Ovary (tissue), 9 donors: Measurements from ENCODE around the gene ARHGAP10. TPM values are rescaled to one million over a fixed set of nuclear protein-coding genes. Genes with fewer than 3 reads are reported as not detected.

Source experiments
- DNase-seq, 5 donors: peaks; one replicate each; pipeline ENCODE4 v3.0.0-alpha.2; 2019 to 2020
- H3K27ac ChIP-seq, 2 donors: fragments of 200-600 bp; one replicate each; pipeline versions ENCODE4 v1.5.1 to v1.8.0; 2019 to 2022
- H3K27me3 ChIP-seq: fragments of 200-600 bp; one replicate; pipeline ENCODE4 v1.8.0; 2022
- H3K36me3 ChIP-seq: fragments of 200-600 bp; sonication (generic); one replicate; pipeline ENCODE4 v1.5.1; 2019
- H3K4me1 ChIP-seq: one replicate; pipeline ENCODE4 v1.8.1; 2013; ENCODE audit warnings: mild to moderate bottlenecking, moderate library complexity; ENCODE audit not compliant: insufficient read depth
- H3K4me3 ChIP-seq: fragments of 200-600 bp; sonication (generic); one replicate; pipeline ENCODE4 v1.5.1; 2017
- H3K9me3 ChIP-seq, 2 donors: fragments of 200-600 bp in 1 of 2; sonication (generic) in 1 of 2; one replicate each; pipeline versions ENCODE4 v1.5.1 to v1.8.1; 2013 to 2019; ENCODE audit warnings: mild to moderate bottlenecking in 1 of 2, moderate library complexity in 1 of 2
- CTCF ChIP-seq, 3 donors: fragments of 450-650 bp in 2 of 3; fragments of 200-600 bp in 1 of 3; IDR thresholded peaks; one replicate each; pipeline versions ENCODE4 v1.5.1 to v1.8.0; 2016 to 2022; ENCODE audit warnings: antibody characterized with exemption in 3 of 3, mild to moderate bottlenecking in 1 of 3
- EP300 ChIP-seq: sonication (generic); formaldehyde crosslinking; IDR thresholded peaks from one replicate; pipeline ENCODE4 v1.6.1; 2017; ENCODE audit warnings: antibody characterized with exemption
- POLR2A ChIP-seq: fragments of 450-650 bp; IDR thresholded peaks from one replicate; pipeline ENCODE4 v1.6.1; 2017; ENCODE audit warnings: antibody characterized with exemption, mild to moderate bottlenecking, moderate library complexity
- WGBS, 3 donors: extraction: QIAGEN DNeasy Blood & Tissue Kit in 1 of 3; methylation state at CpG; one replicate each; pipeline versions ENCODE4 v1.1.5 to v1.1.7; 2013 to 2017; 5-methylcytosine and 5-hydroxymethylcytosine counted together
- intact Hi-C, 4 donors: fragments of 100-400 bp; cut with DNase I; formaldehyde crosslinking; loops; one replicate each; pipeline versions ENCODE4 v1.11.0 to v1.15.1; 2022 to 2023
- polyA plus RNA-seq, 2 donors: library from polyadenylated mRNA; stranded (reverse); fragments of 200-250 nt in 1 of 2; fragments of 350-450 nt in 1 of 2; fragmentation: Illumina TruSeq in 1 of 2; extraction: RNeasy Lipid Tissue Mini Kit (QIAGEN cat#74804) in 1 of 2; gene quantifications; one replicate each; pipeline ENCODE4 v1.2.3, GENCODE V29; 2013 to 2014
- total RNA-seq, 7 donors: library from RNA; depleted of rRNA in 2 of 7; stranded (reverse); fragments of >200 nt in 2 of 7; fragmentation: NEBNext Ultra II Directional in 3 of 7; extraction: Animal tissue kit (Norgen Biotek cat#: 25700) in 3 of 7; gene quantifications; one replicate each; pipeline versions ENCODE4 v1.1.0 to v1.2.4, GENCODE V29; 2016 to 2023
- donor health status: DM: no; HTN: no; CAD: no; lungs with moderate emphysema.
- donor health status: DM: no; HTN: no; CAD: no.
- donor health status: Bipolar disorder and iron deficiency.
- donor health status: DM: yes; HTN: yes; CAD: no.
- donor health status: DM: no; HTN: no; CAD: no.
- donor health status: DM: yes; HTN: yes; CAD: no.

Gene ARHGAP10
- total and polyA plus RNA-seq, 9 donors = 37.1 to 76.7 (median 63.8) TPM

- H3K27ac ChIP-seq = no peak overlapping the region
Observed at GRCh38 chr4:147749811-147750321, 18.0 kb downstream of the ARHGAP10 start.

GRCh38 chr4:147753047-147753446 is 21.2 kb downstream of the ARHGAP10 start:
- no peaks in the 10 kb centered on the region for H3K9me3 ChIP-seq
- H3K36me3 ChIP-seq = no peaks in the 10 kb centered on the region
- H3K27me3 ChIP-seq = no peaks in the 10 kb centered on the region
- H3K4me1 ChIP-seq = peaks cover 19% of the 10 kb centered on the region
- H3K27ac ChIP-seq = peak overlapping the region in 1 of 2 donors; percentile 1
- no peak for DNase-seq
- TF ChIP-seq POLR2A (no peak), EP300 (no peak), CTCF (IDR thresholded peaks at IDR 0.05) (no peak)
- no peak overlapping the region for H3K4me3 ChIP-seq
- 35 to 49% (median 41%) methylated on average over 4 of the region's 4 CpGs for WGBS, 3 donors
- intact Hi-C loops = no loop called here

More at GRCh38 chr4:147749811-147750321, 18.0 kb downstream of the ARHGAP10 start:
- no peak for TF ChIP-seq EP300
- TF ChIP-seq POLR2A = no peak
- TF ChIP-seq CTCF (IDR thresholded peaks at IDR 0.05) = no peak
- Histone ChIP-seq H3K4me1 (peaks cover 12% of the 10 kb centered on the region), H3K4me3 (no peak overlapping the region), H3K27me3 (no peaks in the 10 kb centered on the region), H3K9me3 (no peaks in the 10 kb centered on the region), H3K36me3 (no peaks in the 10 kb centered on the region)
- no peak for DNase-seq
- WGBS, 3 donors = 65 to 69% (median 66%) methylated on average over 3 of the region's 3 CpGs
- intact Hi-C loops = no loop called here

- Histone ChIP-seq H3K27ac (peak overlapping the region; percentile 44 to 83), H3K4me1 (peaks cover 15% of the 10 kb centered on the region), H3K27me3 (no peaks in the 10 kb centered on the region), H3K36me3 (no peaks in the 10 kb centered on the region), H3K9me3 (no peaks in the 10 kb centered on the region), H3K4me3 (no peak overlapping the region)
- intact Hi-C loops = no loop called here
- 45 to 55% (median 52%) methylated on average over 3 of the region's 3 CpGs for WGBS, 3 donors
- DNase-seq = no peak
- TF ChIP-seq CTCF (IDR thresholded peaks at IDR 0.05) (no peak), POLR2A (no peak), EP300 (no peak)
Observed at GRCh38 chr4:147754037-147754445, 22.2 kb downstream of the ARHGAP10 start.

GRCh38 chr4:147755561-147756295 is 23.8 kb downstream of the ARHGAP10 start:
- Histone ChIP-seq H3K4me1 (peaks cover 20% of the 10 kb centered on the region), H3K9me3 (no peaks in the 10 kb centered on the region), H3K27ac (peak overlapping the region; percentile 74 to 83), H3K4me3 (peak overlapping the region; percentile 15), H3K27me3 (no peaks in the 10 kb centered on the region), H3K36me3 (no peaks in the 10 kb centered on the region)
- TF ChIP-seq CTCF (IDR thresholded peaks at IDR 0.05) (no peak), POLR2A (no peak), EP300 (no peak)
- intact Hi-C loops = no loop called here
- DNase-seq = peak in 3 of 5 donors; percentile 40 to 48 (median 43)
- WGBS, 3 donors = 7 to 11% (median 10%) methylated on average over 3 of the region's 3 CpGs
